HPDE6-E6E7 (cell line): Measurements from ENCODE around the gene POTEF.
"Not testable (repeated sequence)": the region's sequence is repeated elsewhere in the genome, so short reads cannot be mapped to it uniquely, and the experiment has no call there.

Experiments used
- DNase-seq: peaks from one replicate; pipeline ENCODE4 v3.0.0; 2011; ENCODE audit warnings: missing footprints; ENCODE audit errors: extremely low spot score

The POTEF gene

GRCh38 chr2:130152816-130153595 is 24.0 kb upstream of the POTEF start:
- DNase-seq, result no peak

- DNase-seq, result not testable (repeated sequence)
Measured at GRCh38 chr2:130152136-130152815, 23.3 kb upstream of the POTEF start.

GRCh38 chr2:130151145-130151512 is 22.1 kb upstream of the POTEF start:
- not testable (repeated sequence) for DNase-seq

GRCh38 chr2:130150181-130151144 is 21.4 kb upstream of the POTEF start:
- DNase-seq, result no peak

- DNase-seq, result not testable (repeated sequence)
Measured at GRCh38 chr2:130148515-130148914, 19.5 kb upstream of the POTEF start.

- not testable (repeated sequence) for DNase-seq
Measured at GRCh38 chr2:130145006-130145414, 16.0 kb upstream of the POTEF start, which contains the start of gene CCDC74B. TSS of gene CCDC74B (minus strand) at chr2:130145112. CDS start at chr2:130144996, 116 bp downstream.

GRCh38 chr2:130143266-130144039 is 14.4 kb upstream of the POTEF start:
- not testable (repeated sequence) for DNase-seq

GRCh38 chr2:130142396-130143265 is 13.6 kb upstream of the POTEF start:
- DNase-seq, result not testable (repeated sequence)

- not testable (repeated sequence) for DNase-seq
Measured at GRCh38 chr2:130141645-130142370, 12.8 kb upstream of the POTEF start.

GRCh38 chr2:130141002-130141401 is 12.0 kb upstream of the POTEF start:
- DNase-seq, result not testable (repeated sequence)

- DNase-seq, result not testable (repeated sequence)
Measured at GRCh38 chr2:130140516-130140915, 11.5 kb upstream of the POTEF start.

GRCh38 chr2:130139331-130140280 is 10.6 kb upstream of the POTEF start:
- DNase-seq, result not testable (repeated sequence)

GRCh38 chr2:130138841-130139251 is 9.8 kb upstream of the POTEF start:
- not testable (repeated sequence) for DNase-seq

- DNase-seq, result not testable (repeated sequence)
Measured at GRCh38 chr2:130138326-130138725, 9.3 kb upstream of the POTEF start.

GRCh38 chr2:130137118-130137517 is 8.1 kb upstream of the POTEF start:
- not testable (repeated sequence) for DNase-seq

- DNase-seq, result not testable (repeated sequence)
Measured at GRCh38 chr2:130136546-130136945, 7.5 kb upstream of the POTEF start.

GRCh38 chr2:130135692-130136541 is 6.9 kb upstream of the POTEF start:
- DNase-seq, result no peak
